Erythroblast (primary cell): ENCODE measurements around the gene NFX1.
A peak's percentile ranks its signal among the peaks of the same experiment; 100 is the strongest.
"Not testable (repeated sequence)": the region's sequence is repeated elsewhere in the genome, so short reads cannot be mapped to it uniquely, and the experiment has no call there.

ENCODE experiments used
- DNase-seq, 2 experiments: peaks; one replicate each; lab custom pipeline; 2025; lab: John Stamatoyannopoulos, UW
- GATA1 ChIP-seq: IDR thresholded peaks from 2 replicates; pipeline ENCODE4 v1.6.1; 2011; ENCODE audit warnings: low read depth, mild to moderate bottlenecking, control low read depth, low read length, moderate library complexity
- POLR2A ChIP-seq: IDR thresholded peaks from 2 replicates; pipeline ENCODE4 v1.6.1; 2011; ENCODE audit warnings: mild to moderate bottlenecking, low read length

The NFX1 gene

GRCh38 chr9:33307067-33307466 lies 16.8 kb downstream of the NFX1 start:
- no peak for DNase-seq
- TF ChIP-seq GATA1 (no peak), POLR2A (no peak)

DNA sequence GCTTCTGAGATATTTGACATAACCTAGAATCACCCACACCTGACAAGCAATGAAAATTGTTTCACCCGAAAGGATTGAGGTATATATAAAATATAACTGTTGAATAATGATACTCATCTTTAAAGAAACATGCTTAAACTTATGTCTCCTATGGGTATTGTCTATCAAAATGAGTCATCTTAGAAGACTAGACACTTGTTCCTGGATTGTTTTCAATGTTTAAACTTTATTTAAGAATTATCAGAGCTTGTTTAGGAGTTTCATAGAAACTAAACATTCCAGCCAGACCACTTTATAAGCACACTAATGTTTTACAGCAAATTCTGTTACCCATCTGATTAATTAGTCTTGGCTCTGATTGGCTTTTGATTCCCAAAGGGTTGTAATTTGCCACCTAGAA lies 19.6 kb downstream of the NFX1 start:
- TF ChIP-seq GATA1 (no peak), POLR2A (no peak)
- DNase-seq: no peak

DNA sequence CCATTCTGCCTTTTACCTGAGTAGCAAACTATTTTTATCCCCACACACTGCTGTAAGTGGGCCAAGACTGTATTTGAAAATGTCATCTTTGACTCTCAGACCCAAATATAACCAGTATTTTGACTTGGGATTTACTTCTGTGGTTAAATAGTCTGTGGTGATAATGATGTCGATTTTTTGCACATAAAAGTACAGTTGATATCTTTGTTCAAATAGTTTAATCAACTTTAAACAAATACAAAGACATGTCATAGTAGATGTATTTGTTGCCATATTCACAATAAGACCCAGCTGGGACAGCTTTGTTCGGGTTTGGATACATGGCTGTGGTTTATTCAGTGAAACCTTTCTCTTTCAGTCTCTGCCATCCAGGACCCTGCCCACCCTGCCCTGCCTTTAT lies 20.4 kb downstream of the NFX1 start:
- no peak for DNase-seq
- TF ChIP-seq POLR2A (no peak), GATA1 (no peak)

DNA sequence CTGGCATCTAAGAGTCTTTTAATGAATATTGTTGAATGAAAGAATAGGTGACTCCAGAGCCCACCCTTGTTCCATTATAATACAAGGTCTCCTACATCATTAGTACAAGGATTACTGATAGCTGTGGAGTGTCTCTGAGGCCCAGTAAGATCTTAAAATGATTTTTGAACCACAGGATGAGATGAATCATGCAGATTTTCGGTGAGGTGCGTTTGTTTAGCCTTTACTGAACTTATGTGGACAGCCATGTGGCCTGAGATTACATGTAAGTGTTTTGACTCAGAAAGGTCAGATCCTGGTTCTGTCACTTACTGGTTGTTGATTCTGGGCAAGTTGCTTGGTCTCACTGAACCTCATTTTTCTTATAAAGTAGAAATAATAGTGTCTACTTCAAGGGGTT lies 21.6 kb downstream of the NFX1 start:
- DNase-seq: no peak
- TF ChIP-seq GATA1 (no peak), POLR2A (no peak)

DNA sequence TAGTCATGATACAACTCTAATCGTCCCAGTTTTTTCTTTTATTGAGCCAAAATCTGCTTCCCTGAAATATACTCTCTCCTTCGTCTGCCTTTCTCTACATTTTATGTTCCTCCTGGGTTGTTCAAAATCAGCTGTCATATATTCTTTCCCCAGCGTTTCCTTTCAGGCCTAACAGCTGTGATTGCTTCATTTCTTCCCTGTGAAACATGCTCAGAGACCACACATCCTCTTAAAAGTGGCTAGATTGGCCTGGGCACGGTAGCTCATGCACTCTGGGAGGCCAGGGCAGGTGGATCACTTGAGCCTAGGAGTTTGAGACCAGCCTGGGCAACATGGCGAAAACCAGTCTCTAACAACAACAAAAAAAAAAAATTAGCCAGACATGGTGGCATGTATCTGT lies 25.1 kb downstream of the NFX1 start:
- no peak for DNase-seq
- no peak for TF ChIP-seq POLR2A
- no peak for TF ChIP-seq GATA1

- DNase-seq: not testable (repeated sequence)
Observed at GRCh38 chr9:33317136-33317535, 26.8 kb downstream of the NFX1 start.

- DNase-seq: no peak
- TF ChIP-seq GATA1: no peak
- no peak for TF ChIP-seq POLR2A
Observed at GRCh38 chr9:33318225-33318624, 27.9 kb downstream of the NFX1 start.

- DNase-seq: no peak
- TF ChIP-seq GATA1: no peak
- no peak for TF ChIP-seq POLR2A
Observed at GRCh38 chr9:33318781-33319180, 28.5 kb downstream of the NFX1 start.

DNA sequence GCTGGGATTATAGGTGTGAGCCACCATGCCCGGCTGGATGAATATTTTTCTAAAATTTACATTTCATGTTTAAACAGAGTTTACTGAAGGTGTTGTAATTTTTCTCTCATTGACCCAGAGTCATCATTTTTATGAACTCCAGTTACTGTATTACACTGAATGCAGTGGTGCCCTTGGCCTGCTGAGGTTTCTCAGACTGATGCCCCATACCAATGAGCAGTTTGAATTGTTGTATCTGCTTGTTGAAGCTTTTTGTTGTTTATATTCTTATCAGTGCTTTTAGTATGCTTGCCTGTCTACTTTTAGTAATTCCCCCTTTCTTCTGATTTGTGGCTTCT lies 29.9 kb downstream of the NFX1 start:
- DNase-seq: no peak
- TF ChIP-seq GATA1: no peak
- no peak for TF ChIP-seq POLR2A

DNA sequence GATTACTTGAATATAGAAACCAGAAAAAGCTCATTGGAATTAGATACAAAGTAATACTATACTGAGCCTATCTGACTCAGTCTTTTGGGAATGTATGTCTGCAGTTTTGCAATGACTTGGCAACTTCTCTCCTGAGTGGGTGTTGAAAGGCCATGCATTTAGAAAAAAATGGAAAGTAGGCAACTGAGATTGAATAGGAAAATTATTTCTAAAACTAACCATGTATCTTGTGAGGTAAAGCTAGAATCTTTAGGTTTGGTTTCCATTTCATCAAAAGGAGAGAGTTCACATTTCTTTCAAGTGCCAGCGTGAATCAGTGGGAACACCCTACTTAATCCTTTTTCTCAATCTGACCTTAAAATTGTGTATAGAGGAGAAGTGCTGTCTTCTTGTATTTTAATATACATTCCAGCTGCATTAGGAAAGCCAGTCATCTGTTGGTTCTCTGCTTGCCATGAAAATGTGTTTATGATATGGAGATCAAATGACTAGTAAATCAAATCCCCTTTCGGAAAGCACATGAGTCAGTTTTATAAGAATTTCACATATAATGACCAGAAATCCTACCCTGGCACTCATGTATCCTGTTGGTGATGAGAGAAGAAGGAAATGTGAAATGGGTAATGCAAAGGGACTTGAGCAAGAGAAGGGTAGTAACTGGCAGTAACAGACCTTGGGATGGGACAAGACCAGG lies 30.4 kb downstream of the NFX1 start:
- no peak for DNase-seq
- TF ChIP-seq GATA1 (no peak), POLR2A (no peak)

GRCh38 chr9:33329117-33329563 lies 38.8 kb downstream of the NFX1 start:
- TF ChIP-seq GATA1 (no peak), POLR2A (no peak)
- DNase-seq: no peak

- DNase-seq: no peak
- TF ChIP-seq POLR2A (no peak), GATA1 (no peak)
Observed at GRCh38 chr9:33329979-33330378, 39.7 kb downstream of the NFX1 start.

GRCh38 chr9:33331377-33331891 lies 41.1 kb downstream of the NFX1 start:
- DNase-seq: peak; percentile 86 to 89
- TF ChIP-seq GATA1: no peak
- TF ChIP-seq POLR2A: peak; percentile 39

- TF ChIP-seq GATA1 (no peak), POLR2A (no peak)
- no peak for DNase-seq
Observed at GRCh38 chr9:33332011-33332410, 41.7 kb downstream of the NFX1 start.

DNA sequence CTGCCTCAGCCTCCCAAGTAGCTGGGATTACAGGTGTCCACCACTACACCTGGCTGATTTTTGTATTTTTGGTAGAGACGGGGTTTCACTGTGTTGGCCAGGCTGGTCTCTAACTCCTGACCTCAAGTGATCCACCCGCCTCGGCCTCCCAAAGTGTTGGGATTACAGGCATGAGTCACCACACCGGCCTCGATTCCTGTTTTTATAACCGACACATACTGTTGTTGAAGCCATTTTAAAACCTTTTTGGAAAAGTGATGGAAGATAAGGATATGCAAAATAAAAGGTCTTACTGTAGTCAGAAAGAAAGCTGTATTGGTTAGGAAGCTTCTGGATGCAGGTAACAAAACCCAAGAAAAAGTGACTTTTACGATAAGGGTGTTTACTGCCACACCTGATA lies 42.6 kb downstream of the NFX1 start:
- not testable (repeated sequence) for DNase-seq
